Amygdala (tissue), 56 donors: Measurements from ENCODE around the gene SLC13A4.
A peak's percentile ranks its signal among the peaks of the same experiment; 100 is the strongest.
"Not testable (repeated sequence)": the region's sequence is repeated elsewhere in the genome, so short reads cannot be mapped to it uniquely, and the experiment has no call there.

Source experiments
- DNase-seq, 56 donors: peaks; one replicate each; lab custom pipeline; 2025; lab: John Stamatoyannopoulos, UW

The SLC13A4 gene

DNA sequence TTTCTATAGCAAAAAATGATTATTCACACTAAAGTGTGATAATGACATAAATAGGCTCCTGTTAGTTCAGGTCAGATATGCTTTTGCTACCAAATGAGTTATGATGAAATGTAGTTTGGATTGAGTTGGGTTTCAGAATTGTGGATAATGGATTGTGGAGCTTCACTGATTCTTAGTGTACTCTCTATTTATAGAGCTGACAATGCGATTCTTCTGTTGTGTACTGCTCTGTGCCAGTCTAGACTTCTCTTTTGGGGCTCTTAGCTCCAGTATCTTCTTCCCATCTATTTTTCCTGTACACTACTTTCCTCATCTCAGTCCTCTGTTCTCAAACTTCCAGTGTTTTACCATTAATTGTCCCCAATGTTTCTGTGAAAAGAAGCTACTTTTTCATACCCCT is 58.2 kb downstream of the SLC13A4 start:
- DNase-seq, result no peak

DNA sequence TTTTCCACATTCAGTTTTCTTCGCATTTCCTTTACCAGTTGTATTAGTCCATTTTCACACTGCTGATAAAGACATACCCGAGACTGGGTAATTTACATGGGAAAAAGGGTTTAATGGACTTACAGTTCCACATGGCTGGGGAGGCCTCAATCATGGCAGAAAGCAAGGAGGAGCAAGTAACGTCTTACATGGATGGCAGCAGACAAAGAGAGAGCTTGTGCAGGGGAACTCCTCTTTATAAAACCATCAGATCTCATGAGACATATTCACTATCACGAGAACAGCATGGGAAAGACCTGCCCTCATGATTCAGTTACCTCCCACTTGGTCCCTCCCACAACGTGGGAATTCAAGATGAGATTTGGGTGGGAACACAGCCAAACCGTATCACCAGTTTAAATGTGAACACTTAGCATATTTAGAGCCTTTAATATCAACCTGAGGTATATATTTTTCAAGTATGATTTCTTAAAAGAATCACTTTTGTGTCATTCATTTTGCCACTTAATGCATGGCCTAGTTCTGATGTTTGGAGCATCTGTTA is 59.1 kb downstream of the SLC13A4 start:
- DNase-seq, result not testable (repeated sequence)

DNA sequence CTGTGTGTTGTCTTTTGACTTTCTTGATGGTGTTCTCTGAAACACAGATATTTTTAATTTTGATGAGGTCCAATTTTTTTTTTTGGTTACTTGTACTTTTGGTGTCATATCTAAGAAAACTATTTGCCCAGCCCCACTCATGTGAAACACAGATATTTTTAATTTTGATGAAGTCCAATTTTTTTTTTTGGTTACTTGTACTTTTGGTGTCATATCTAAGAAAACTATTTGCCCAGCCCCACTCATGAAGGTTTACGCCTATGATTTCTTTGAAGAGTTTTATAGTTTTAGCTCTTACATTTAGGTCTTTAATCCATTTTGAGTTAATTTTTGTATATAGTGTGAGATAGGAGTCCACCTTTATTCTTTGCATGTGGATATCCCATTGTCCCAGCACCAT is 60.4 kb downstream of the SLC13A4 start:
- DNase-seq, result not testable (repeated sequence)

DNA sequence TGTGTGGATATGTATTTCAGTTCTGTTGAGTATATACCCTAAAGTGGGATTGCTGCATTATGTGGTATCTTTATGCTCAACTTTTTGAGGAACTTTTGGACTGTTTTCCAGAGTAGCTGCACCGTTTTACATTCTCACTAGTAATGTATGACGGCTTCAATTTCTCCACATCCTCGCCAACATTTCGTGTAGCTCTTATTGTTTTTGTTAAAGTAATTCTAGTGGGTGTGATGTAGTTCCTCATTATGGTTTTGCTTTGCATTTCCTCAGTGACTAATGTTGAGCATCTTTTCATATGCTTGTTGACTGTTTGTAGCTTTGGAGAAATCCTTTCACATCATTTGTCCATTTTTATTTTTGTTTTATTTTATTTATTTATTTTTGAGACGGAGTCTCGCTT is 61.1 kb downstream of the SLC13A4 start:
- DNase-seq, result no peak

DNA sequence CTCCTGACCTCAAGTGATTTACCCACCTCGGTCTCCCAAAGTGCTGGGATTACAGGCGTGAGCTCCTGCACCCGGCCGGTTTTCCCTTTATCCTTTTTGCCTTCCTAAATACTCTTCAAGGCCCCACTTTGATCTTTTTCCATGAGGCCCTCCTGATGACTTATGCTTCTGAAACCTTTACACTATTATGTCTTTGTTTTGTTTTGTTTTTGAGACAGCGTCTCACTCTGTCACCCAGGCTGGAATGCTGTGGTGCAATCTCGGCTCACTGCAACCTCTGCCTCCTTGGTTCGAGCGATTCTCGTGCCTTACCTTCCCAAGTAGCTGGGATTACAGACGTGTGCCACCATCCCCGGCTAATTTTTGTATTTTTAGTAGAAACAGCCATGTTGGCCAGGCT is 61.8 kb downstream of the SLC13A4 start:
- no peak for DNase-seq

DNA sequence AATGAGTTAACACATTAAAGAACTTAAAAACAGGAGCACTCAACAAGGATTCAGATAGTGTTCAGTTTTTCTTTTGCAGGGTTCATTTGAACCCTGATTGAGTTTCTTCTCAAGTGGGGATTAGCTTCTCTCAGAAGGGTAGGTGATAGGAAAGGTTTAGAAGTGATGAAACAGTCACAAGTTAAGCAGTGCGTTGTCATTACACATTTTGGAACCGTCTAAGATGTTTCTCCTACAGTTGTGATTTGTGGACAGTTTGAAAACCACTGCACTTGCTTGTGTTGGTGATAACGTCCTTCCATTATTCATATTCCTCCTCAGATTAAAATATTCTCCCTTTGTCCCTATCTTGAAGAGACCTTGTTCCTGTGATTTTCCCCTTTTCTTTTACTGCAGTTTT is 62.9 kb downstream of the SLC13A4 start:
- DNase-seq, result no peak

DNA sequence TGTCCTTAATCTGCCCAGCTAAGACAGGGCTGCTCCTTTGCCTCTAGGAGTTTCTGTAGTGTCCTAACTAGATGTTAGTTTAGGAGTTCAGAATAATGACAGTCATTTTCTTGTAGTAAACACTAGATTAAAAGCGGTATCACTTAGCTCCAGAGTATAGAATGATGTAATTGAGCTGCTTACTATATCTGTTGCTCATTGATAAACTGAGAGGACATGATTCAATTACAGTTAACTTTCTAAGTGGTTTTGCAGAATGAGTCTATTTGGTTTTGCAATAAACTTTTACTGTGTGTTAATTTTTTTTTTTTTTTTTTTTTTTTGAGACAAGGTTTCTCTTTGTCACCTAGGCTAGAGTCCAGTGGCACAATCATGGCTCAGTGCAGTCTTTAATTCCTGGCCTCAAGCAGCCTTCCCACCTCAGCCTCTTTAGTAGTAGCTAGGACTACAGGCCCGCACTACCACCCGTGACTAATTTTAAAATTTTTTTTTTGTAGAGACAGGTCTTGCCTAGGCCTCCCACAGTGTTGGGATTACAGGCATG is 63.9 kb downstream of the SLC13A4 start:
- DNase-seq, result no peak

DNA sequence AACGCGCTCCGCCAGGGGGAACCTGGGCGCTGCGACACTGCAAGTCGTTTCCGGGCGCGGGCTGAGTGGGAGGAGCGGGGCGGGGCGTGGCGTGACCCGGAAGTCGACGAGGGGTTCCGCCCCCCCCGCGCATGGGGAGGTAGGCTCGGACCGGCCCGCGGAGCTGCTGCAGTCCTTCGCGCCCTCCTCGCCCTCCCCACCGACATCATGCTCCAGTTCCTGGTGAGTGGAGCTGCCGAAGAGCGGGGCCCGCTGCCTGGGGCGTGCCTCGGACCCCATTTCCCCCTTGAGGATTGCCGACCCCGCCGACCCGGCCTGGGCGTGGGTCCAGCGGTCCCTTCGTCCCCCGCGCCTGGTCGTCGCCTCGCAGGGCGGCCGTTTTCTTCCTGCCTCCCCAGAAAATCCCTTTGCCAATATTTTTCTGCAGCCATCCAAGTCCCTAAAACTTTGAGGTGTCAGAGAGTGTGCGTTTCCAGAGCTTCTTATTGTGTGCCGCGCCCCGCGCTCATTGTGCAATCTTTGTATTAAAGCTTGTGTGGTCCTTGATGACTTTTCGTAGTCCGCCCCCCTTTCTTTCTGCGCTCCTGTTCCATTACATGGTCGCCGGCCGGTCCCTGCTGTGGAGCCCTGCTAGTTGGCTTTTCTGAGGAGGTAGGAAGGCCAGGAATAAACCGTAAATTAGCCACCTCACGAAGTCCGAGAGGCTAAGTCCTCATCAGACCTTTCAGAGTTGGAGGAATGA is 65.4 kb downstream of the SLC13A4 start, which contains the start of gene STMP1:
Gene STMP1 (plus strand): TSS at position 142 of the 742 bp plus-strand sequence.
- DNase-seq, result peak; percentile 60 to 96 (median 87)

DNA sequence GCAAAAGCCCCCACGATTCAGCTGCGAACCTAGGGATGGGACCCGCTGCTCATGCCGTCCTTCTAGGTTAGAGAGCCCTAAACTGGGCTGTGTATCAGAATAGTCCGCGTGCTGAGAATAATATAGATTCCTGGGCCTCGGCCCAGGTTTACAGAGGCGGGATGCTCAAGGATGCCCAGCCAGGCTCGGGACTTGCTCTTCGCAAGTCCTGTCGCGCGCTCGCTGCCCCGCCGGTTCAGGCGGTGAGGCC is 65.9 kb downstream of the SLC13A4 start:
- no peak for DNase-seq

DNA sequence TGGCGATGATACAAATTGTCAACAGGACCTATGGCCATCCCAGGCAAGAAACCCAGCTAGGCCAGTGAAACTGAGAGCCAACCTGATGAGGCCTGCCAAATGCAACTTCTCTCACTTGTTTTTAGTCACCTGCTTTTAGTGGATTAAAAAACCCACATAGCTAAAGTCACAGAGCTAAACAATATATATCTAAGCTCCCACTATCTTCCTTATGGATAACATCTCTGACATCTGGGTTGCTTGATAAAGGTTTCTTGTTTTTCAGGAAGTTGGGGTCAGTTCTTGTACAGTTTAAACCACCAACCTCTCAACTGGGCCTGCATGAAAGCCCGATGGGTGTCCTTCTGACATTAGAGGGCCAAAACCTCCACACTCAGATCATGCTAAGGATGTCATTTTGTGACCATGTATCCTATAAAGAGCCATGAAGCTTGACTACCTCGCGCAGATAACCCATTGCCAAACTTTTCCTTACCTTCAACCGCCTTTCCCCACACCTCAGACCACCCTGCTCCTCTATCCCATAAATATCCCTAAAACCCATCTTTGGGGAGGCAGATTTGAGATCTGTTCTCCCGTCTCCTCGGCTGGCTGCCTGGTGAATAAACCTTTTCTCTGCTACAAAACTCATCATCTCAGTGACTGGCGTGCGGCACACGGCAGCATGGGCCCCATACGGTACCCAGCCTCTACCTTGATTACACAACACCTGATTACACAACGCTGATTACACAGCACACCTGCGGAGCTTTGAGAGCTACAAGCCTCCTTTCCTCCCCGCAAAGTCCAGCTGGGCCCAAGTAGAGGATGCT is 66.5 kb downstream of the SLC13A4 start:
- DNase-seq, result no peak

DNA sequence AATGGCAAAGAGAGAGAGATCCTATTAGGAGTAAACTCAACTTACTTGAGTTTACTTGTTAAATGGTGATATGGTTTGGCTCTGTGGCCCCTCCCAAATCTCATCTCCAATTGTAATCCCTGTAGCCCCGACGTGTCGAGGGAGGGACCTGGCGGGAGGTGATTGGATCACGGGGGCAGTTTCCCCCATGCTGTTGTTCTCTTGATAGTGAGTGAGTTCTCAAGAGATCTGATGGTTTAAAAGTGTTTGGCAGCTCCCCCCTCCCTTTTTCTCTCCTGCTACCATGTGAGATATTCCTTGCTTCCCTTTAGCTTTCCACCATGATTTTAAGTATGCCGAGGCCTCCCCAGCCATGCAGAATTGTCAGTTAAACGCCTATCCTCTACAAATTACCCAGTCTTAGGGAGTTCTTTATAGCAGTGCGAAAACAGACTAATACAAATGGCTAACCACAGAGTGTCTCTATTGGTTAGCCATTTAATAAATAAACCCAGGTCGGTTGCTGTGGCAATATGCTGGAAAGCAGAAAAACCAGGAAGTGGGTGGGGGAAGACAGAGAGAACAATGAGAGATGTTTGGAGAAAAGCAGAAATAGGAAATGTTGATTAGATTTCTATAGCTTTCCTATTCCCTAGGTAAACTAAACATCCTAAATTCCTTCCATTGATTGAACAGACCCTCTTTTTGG is 68.7 kb downstream of the SLC13A4 start:
- DNase-seq, result no peak

DNA sequence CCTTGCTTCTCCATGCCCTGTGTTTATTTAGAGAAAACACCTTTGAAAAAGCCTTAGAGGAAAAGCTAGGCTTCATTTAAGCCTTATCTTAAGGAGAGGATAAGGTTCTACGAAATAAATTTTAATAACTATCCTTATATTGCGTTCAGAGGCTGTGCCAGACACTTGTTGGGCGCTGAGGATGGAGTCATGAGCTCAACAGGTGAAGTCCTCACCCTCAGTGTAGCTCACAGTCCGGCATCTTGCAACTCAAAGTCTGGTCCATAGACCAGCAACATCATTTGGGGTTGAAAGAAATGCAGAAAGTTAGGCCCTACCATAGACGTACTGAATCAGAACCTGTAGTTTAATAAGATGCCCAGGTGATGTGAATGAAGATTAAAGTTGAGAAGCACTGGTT is 69.4 kb downstream of the SLC13A4 start:
- DNase-seq, result no peak

DNA sequence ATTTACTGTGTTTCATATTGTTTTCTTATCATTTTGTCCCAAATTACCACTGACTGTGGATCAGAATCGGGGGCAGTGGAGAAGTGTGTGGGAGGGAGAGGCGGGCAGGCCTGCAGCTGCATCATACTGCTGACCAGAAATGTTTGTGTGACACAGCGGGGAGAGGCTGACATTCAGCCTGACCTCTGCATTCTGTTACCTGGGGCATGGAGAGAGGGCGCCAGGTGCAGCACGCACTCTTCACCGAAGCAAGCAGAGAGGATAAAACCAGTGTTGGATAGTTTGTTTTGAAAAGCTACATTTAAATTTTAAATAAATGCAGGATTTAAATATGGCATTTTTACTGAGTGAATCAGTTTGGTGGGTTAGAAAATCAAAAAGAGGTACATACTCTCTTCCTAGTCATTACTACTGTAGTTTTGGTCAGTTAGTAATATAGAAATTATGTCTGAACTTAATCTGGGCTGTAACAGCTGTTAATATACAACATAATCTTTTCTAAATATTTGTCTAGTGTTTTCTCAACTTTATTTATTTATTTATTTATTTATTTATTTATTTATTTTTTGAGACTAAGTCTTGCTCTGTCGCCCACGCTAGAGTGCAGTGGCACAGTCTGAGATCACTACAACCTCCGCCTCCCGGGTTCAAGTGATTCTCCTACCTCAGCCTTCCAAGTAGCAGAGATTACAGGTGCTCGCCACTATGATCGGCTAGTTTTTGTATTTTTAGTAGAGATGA is 74.5 kb downstream of the SLC13A4 start:
- no peak for DNase-seq

DNA sequence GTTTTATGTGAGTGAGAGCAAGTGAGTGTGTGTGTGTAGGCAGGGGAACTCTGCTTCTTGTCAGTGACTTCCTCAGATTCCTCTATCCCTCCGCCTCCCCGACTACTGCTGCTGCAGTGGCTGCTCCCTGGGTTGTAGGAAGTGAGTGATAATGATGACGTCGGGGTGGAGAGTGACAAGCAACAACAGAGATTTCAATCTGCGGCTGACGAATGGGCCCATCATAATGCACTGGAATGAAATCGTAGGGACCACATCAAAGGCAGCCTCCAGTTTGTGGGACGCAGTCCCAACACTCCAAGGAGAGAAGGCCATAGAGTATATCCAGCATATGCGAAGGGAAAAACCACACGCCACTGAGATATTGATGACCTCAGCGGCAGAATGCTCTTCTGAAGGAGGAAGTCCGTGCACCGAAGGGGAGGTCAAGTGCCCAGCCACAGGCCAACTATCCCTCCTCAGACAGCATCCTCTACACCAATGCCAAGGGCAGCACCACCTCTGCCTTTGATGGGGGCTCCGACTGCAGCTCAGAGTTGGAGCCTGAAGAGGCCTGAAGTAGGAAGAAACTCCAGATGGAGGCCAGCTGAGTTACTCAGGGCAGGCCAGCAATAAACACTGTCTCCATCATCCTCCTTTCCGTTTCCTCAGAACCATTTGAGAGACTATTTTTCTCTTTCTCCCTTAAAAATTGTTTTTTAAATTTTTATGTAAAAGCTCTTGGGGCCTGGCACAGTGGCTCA is 77.0 kb downstream of the SLC13A4 start:
- DNase-seq, result peak in 30 of 56 donors; percentile 7 to 70 (median 29)

DNA sequence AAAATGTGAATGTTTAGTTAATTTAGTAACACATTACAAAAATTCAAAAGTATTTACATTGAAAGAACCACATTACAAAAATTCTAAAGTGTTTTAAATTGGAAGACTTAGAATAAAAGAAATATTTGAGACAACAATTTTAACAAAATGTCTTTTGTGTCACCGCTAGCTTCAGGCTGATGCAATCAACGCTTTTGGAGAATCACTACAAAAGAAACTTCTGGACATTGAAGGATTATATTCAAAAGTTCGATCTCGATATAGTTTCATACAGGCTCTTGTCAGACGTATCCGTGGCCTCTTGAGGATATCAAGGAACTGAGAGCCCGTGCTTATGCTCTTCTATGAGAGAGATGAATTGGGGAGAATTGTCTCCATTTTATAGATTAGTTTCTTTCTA is 79.8 kb downstream of the SLC13A4 start:
- DNase-seq, result no peak

DNA sequence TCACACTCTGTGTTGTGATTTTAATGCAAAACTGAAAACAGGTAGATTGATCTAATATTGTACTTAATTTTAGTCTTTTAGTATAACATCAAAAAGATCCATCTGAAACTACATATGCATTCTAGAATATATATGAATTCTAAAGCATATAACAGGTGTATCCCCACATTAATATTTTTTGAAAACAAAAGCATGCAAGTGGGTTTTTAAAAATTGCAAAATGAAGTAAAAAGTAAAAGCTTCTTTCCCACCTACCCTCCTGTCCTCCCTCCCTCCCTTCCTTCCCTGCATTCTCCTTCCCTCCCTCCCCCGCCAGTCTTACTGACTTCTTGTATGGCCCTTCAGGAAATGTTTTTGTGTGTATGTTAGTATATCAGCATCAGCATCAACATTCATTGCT is 80.2 kb downstream of the SLC13A4 start:
- no peak for DNase-seq

DNA sequence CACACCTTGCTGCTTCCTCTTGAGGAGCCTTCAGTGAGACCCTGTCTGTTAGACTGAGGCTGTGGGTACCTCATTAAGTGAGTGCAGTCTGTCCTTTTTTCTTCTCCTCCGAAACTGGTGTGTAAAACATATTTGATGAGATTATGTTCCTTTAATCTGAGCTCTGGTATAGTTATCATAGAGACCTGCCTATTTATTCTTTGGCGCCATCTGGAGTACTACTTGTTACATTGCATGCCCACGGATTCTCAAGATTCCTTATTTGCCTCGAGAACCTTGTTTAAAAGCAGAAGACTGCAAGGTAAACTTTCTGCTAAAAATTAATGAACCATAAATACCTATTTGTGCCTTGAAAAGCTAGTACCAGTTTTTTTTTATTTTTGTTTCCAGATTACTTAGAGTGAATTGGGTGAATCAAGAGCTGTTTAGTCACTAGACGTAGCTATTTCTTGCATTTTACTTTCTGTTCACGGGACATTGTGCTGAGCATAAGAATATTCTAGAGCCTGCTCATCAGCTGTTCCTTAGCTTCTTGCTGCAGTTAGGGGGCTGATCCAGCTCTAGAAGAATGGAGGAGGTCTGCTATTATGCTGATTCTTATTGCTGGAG is 82.6 kb downstream of the SLC13A4 start:
- peak in 5 of 56 donors; percentile 7 to 52 (median 21) for DNase-seq

DNA sequence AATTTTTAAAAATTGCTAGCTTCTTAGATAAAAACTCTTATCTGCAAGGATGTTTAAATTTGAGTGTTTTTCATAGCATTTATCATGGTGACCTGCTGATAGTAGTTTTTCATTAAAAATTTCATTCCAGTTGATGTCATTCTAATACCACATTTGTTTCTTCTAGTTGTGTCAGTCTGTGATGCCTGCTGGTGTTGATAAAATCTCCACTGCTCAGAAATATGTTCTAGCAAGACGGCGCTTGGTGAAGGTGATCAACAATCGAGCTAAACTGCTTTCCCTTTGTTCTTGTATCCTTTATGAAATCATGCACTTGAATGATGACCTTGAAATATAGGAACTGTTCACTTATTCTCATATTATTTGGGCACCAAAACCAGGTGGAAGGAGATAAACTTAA is 83.3 kb downstream of the SLC13A4 start:
- no peak for DNase-seq

DNA sequence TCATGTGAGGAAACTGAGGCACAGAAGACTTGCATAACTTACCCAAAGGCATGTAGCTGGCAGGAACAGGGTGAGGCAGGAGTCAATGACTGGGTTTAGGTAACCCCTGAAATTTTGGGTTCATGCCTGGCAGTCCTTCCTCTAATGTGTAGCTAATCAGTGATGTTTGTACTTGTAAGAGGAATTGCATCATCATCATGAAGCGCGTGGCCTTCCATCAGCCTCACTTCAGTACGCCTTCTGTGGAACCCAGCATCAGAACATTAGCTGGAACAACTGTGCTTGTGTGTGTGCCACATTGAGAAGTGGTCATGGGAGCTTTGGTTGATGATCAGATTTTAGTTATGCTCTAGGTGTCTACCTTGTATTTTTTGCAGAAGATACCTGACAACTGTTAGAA is 83.8 kb downstream of the SLC13A4 start:
- DNase-seq, result no peak
